Hippocampal formation (tissue), 2 donors: ENCODE data around the gene SMCO2.
A peak's percentile ranks its signal among the peaks of the same experiment; 100 is the strongest.
"Not testable (repeated sequence)": the region's sequence is repeated elsewhere in the genome, so short reads cannot be mapped to it uniquely, and the experiment has no call there.

Experiments
- DNase-seq, 2 donors: peaks; one replicate each; lab custom pipeline; 2025; lab: John Stamatoyannopoulos, UW

The SMCO2 gene

DNA sequence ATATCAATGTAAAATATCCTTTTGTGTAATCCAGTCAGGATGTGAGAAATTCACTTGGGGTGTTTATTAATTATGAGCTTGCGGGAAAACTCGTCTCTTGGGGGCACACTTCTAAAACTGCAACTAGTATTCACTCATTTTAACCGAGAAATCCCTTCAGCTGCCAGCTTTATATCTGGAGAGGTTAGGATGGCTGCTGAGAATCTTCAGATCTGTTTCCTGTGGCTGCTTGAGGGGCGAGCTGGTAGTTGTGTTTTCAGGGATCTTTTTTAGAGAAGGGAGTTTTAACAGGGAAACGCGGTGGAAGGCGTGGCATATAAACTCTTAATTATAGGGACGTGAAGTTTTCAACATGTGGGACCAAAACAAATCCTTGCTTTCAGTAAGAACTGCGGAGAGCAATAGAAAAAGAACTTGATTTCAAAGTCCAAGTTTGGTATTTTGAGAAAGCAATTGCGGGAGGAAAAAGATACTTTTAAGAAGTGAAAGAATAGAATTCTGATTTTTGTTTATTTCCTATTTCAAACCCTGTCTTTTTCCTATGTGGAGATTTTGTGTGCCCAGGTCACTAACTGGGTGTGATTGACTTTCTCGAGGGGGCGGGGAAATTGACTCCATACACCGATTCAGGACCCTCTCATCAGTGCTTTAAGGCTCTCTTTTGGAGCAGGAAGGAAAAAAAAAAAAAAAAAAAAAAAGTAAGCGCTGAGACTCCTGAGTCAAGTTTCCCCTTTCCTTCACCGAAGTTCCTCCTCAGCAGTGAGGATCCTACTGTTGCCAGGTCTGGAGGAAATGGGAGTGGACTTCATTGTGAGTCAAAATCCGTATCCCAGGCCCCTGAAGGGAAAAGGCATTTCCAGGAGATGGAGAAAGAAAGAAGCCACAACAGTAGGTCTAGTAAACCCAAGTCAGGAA lies 78.6 kb downstream of the SMCO2 start:
- DNase-seq = peak in 1 of 2 donors; percentile 39

- no peak for DNase-seq
Measured at GRCh38 chr12:27527512-27527911, 81.0 kb downstream of the SMCO2 start.

DNA sequence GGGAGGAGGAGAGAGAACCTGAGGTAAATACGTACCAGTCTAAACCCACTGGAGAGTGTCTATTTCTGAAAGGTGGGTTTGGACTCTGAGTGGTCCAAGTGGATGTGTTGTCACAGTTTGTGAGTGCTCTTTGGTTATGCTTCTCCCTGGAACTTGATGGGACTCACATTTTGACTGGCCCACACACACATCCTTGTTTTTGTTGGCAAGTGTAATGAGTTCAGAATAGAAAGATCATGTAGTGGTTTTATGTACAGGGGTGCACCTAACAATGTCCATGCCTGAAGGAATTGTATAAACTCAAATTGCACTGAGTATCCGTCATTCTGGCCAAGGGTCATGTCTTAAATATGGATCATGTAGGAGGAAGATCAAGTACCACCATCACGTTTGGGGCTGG lies 82.3 kb downstream of the SMCO2 start:
- DNase-seq = no peak

- DNase-seq = no peak
Measured at GRCh38 chr12:27530157-27530922, 83.8 kb downstream of the SMCO2 start.

GRCh38 chr12:27531896-27532295 lies 85.4 kb downstream of the SMCO2 start:
- no peak for DNase-seq

GRCh38 chr12:27534060-27534764 lies 87.7 kb downstream of the SMCO2 start:
- DNase-seq = no peak

- DNase-seq = no peak
Measured at GRCh38 chr12:27534765-27535161, 88.2 kb downstream of the SMCO2 start.

DNA sequence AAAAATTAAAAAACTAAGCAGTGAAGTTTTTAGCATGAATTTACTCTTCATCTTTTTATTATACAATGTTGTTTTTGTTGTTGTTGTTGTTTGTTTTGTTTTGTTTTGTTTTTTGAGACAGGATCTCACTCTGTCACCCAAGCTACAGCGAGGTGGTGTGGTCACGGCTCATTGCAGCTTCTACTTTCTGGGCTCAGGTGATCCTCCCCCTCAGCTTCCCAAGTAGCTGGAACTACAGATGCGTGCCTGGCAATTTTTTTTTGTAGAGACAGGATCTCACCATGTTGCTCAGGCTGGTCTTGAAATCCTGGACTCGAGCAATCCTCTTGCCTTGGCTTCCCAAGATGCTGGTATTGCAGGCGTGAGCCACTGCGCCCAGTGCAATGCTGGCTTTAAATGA lies 88.8 kb downstream of the SMCO2 start:
- no peak for DNase-seq

DNA sequence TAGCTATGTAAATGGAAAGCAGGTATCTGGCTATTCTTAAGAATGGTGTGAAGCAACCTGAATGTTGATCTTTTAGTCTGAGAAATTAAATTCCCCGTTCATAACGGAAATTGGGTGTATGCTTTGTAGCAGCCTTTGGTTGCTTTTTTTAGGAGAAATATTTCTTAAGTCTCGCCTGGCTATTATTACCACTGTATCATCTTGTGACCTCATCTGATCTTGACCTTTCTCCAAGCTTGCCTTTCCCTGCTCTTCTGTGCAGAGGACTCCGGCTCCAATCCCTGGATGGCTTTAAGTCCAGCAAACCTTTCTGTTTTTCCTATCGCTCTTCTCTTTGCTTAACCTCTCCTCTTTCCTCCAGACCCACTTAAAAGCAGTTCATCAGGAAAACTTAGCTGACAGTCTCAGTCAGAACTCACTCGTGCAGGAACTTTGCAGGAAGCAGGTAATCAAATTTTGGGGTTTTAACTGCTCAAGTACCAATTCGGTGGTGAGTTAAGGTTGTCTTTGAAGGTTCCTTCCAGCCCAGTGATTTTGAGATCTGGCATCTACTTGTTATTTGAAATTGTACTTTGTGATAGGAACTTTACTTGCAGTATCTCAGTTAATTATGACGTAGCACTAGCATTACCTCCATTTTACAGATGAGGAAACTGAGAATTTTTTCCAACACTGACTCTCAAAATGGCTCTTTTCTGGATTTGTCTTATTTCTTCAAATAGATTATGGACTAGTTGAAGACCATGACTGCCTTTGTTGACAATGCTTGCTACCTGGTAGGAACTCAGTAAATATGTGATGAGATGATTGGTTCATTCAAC lies 91.5 kb downstream of the SMCO2 start:
- no peak for DNase-seq

GRCh38 chr12:27539191-27539631 lies 92.7 kb downstream of the SMCO2 start:
- DNase-seq = no peak

DNA sequence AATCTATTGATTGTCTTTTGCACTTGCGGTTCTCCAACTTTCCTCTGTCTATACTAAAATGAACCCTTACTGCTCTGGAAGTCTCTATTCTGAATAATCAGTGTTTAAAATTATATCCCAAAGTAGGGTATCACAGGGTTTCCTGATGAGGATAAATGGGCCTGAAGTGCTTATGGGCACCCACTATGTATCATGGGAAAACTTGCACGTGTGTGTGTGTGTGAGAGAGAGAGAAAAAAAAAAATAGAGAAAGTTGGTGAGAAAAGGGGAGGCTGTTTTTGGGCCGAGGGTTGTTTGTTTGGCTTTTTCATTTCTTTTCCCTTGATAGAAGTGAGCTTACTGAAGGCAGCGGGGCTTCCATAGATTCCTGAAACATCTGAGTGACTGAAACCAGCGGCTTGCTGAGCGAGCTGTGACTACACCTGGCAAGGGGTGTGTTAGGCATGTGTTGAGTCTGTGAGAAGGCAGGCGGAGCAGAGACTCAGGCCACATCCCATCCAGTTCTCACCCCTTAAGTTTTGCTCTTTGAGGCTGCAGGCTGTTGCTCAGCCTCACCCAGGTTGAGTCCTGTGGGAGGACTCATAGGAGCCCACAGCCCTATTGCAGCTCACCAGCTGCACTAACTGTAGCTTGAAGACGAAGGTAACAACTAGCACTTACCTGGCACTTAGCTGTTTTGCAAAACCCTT lies 94.6 kb downstream of the SMCO2 start:
- no peak for DNase-seq

GRCh38 chr12:27542628-27543027 lies 96.1 kb downstream of the SMCO2 start:
- DNase-seq = no peak

GRCh38 chr12:27544858-27545257 lies 98.3 kb downstream of the SMCO2 start:
- not testable (repeated sequence) for DNase-seq

DNA sequence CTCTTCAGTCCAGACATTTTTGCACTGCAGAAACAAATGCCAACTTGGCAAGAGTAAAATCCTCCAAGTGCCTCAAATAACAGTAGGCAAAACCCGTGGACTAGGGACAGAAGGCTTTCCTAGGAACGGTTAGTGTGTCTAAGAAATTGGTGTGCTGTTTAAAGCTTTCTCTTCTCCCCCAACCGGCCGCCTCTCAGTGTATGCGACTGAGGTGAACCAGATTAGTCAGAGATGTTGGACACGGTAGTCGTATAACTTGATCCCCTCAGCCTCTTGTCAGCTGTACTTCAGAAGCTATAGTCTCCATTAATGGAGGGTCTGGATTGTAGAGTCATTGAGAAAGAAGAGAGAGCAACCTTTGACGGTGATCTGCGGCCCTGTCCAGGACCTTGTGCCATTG lies 99.1 kb downstream of the SMCO2 start:
- DNase-seq = no peak

GRCh38 chr12:27547592-27547991 lies 101.1 kb downstream of the SMCO2 start:
- DNase-seq = no peak

GRCh38 chr12:27548301-27549199 lies 102.0 kb downstream of the SMCO2 start:
- DNase-seq = no peak

- no peak for DNase-seq
Measured at GRCh38 chr12:27549236-27549800, 102.8 kb downstream of the SMCO2 start.

- DNase-seq = peak in 1 of 2 donors; percentile 24
Measured at GRCh38 chr12:27549801-27550652, 103.5 kb downstream of the SMCO2 start.

DNA sequence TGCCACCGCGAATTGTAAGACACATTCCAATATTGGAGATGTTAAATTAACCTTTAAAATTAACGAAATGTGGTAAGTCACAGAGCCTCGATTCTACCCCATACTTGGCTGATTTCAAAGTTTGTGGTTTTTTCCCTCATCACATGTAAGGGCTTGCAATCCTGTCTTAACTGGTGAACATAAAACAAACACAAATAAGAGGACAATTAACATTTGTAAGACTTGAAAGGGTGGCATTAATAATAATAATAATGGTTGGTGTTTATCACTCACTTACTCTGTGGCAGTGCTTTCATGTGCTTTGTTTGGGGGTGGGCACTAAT lies 104.1 kb downstream of the SMCO2 start:
- DNase-seq = no peak
